ENCODE results near the gene FRS2. TPM values are rescaled to one million over a fixed set of nuclear protein-coding genes. Genes with fewer than 3 reads are reported as not detected.

The FRS2 gene
- total and polyA plus RNA-seq, 5 donors from 2014 or later: 6.9 to 31.8 (median 10.9) TPM

DNA sequence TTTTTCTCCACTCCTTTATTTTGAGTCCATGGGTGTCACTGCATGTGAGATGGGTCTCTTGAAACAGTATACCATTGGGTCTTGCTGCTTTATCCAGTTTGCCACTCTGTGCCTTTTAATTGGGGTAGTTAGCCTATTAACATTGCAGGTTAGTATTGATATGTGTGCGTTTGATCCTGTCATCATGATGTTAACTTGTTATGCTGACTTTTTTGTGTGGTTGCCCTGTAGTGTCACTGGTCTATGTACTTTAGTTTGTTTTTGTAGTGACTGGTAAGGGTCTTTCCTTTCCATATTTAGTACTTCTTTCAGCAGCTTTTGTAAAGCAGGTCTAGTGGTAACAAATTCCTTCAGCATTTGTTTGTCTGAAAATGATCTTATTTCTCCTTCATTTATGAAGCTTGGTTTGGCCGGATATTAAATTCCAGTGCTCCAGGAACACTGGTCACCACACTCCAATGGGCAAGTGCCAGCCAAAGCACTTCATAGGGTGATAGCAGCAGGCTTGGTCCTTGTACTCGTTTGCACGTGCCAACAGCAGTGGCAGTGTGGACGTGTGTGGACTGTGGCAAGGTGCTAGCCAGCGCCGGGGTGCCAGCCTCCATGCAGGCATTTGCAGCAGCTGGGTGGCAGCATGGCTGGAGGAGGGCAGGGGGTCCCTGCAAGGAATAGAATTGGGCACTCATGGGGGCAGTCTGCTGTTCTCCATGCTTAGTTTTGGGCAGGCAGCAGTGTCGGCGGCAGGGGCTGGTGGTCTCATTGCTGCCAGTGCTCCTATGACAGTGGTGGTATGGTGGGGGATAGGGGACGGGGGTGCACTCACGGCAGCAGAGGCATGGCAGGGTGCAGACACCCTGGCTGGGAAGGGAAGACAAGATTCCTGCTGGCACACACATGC lies 53.5 kb downstream of the FRS2 start:
- Mint-ChIP-seq H3K36me3 (peaks cover 27% of the 10 kb centered on the region), H3K4me3 (no peak overlapping the region), H3K27me3 (no peaks in the 10 kb centered on the region), H3K9me3 (peaks cover 2 to 24% (median 9%) of the 10 kb centered on the region in 7 donors), H3K4me1 (peaks cover 35 to 68% (median 44%) of the 10 kb centered on the region in 4 donors), H3K27ac (peak overlapping the region in 2 of 3 donors; percentile 23 to 54)
- H3K27ac ChIP-seq (ENCODE audit: insufficient read depth, low read length, poor library complexity, severe bottlenecking): no peak overlapping the region
- DNase-seq (no peak), ATAC-seq (ENCODE audit: low read depth in 2 of 2) (no peak)
- H3K4me1 ChIP-seq (ENCODE audit: control insufficient read depth, insufficient read depth, low read length, poor library complexity, severe bottlenecking): peaks cover 10% of the 10 kb centered on the region
- H3K4me3 ChIP-seq (ENCODE audit: low read depth, low read length): no peak overlapping the region
- H3K27me3 ChIP-seq (ENCODE audit: control insufficient read depth, insufficient read depth, low read length): no peaks in the 10 kb centered on the region
- no peaks in the 10 kb centered on the region for H3K36me3 ChIP-seq (ENCODE audit: control insufficient read depth, insufficient read depth, low read length)
- H3K9me3 ChIP-seq (ENCODE audit: control insufficient read depth in 2 of 2, low read length in 2 of 2): peaks cover 7 to 18% of the 10 kb centered on the region in 2 experiments

DNA sequence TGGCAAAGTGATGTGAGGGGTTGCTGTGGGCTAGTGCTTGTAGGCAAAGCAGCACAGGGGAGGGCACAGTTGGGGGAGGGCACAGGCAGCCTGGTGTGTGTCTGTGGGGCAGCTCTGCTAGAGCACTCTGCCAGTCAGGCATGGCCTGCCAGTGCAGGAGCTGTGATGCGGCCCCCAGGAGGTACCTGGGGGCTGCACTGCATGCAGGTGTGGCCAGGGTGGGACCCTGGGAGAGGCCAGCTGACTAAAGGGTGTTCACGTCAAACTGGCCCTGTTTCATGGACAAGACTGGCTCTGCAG lies 54.1 kb downstream of the FRS2 start:
- no peak overlapping the region for H3K4me3 Mint-ChIP-seq
- peaks cover 2 to 24% (median 9%) of the 10 kb centered on the region in 7 donors for H3K9me3 Mint-ChIP-seq
- H3K9me3 ChIP-seq (ENCODE audit: control insufficient read depth in 2 of 2, low read length in 2 of 2): peaks cover 7 to 18% of the 10 kb centered on the region in 2 experiments
- H3K4me3 ChIP-seq (ENCODE audit: low read depth, low read length): no peak overlapping the region
- peak overlapping the region in 1 of 3 donors; percentile 54 for H3K27ac Mint-ChIP-seq
- H3K27me3 ChIP-seq (ENCODE audit: control insufficient read depth, insufficient read depth, low read length): no peaks in the 10 kb centered on the region
- peaks cover 35 to 68% (median 45%) of the 10 kb centered on the region in 4 donors for H3K4me1 Mint-ChIP-seq
- DNase-seq (no peak), ATAC-seq (ENCODE audit: low read depth in 2 of 2) (no peak)
- no peaks in the 10 kb centered on the region for H3K27me3 Mint-ChIP-seq
- peaks cover 23% of the 10 kb centered on the region for H3K36me3 Mint-ChIP-seq
- H3K36me3 ChIP-seq (ENCODE audit: control insufficient read depth, insufficient read depth, low read length): no peaks in the 10 kb centered on the region
- no peak overlapping the region for H3K27ac ChIP-seq (ENCODE audit: insufficient read depth, low read length, poor library complexity, severe bottlenecking)
- H3K4me1 ChIP-seq (ENCODE audit: control insufficient read depth, insufficient read depth, low read length, poor library complexity, severe bottlenecking): peaks cover 10% of the 10 kb centered on the region

DNA sequence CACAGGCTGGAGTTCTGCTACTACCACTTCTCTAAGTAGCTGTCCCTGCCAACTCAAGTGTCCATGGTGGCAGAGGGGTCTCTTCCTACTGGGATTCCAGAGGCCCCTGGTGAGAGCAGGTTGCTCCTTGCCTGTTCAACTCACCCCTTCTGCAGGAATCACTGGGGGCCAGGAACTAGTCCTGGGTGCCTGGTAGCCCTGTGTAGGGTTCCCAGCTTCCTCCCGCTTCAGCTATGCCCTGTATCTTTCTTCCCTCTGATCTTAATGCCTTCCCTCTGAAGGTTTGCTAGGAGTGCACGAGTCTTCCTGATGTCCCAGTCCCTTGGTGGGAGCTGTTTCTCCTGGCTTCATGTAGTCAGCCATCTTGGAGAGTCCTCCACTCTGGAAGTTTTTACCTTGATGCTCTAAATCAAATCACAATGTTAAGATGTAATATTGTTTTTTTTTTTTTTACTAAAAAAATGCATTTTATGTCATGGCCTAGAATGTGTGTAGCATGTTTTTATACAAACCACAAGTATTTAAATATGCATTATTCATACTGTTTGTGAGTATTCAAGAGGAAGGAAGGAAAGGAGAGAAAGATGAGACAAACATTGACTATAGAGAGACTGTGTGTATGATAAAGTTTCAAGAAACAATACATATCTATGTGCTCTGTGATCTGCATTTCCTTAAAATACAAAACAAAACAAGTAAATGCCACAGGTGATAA lies 54.7 kb downstream of the FRS2 start:
- ATAC-seq (ENCODE audit: low read depth in 2 of 2): no peak
- Histone ChIP-seq H3K27me3 (ENCODE audit: control insufficient read depth, insufficient read depth, low read length) (no peaks in the 10 kb centered on the region), H3K27ac (ENCODE audit: insufficient read depth, low read length, poor library complexity, severe bottlenecking) (no peak overlapping the region), H3K4me1 (ENCODE audit: control insufficient read depth, insufficient read depth, low read length, poor library complexity, severe bottlenecking) (peaks cover 10% of the 10 kb centered on the region), H3K4me3 (ENCODE audit: low read depth, low read length) (no peak overlapping the region), H3K9me3 (ENCODE audit: control insufficient read depth in 2 of 2, low read length in 2 of 2) (peaks cover 7 to 18% of the 10 kb centered on the region in 2 experiments), H3K36me3 (ENCODE audit: control insufficient read depth, insufficient read depth, low read length) (no peaks in the 10 kb centered on the region)
- Mint-ChIP-seq H3K27ac (no peak overlapping the region), H3K27me3 (no peaks in the 10 kb centered on the region), H3K4me3 (no peak overlapping the region), H3K9me3 (peaks cover 2 to 24% (median 9%) of the 10 kb centered on the region in 7 donors), H3K4me1 (peaks cover 32 to 62% (median 40%) of the 10 kb centered on the region in 4 donors), H3K36me3 (peaks cover 17% of the 10 kb centered on the region)
- no peak for DNase-seq

DNA sequence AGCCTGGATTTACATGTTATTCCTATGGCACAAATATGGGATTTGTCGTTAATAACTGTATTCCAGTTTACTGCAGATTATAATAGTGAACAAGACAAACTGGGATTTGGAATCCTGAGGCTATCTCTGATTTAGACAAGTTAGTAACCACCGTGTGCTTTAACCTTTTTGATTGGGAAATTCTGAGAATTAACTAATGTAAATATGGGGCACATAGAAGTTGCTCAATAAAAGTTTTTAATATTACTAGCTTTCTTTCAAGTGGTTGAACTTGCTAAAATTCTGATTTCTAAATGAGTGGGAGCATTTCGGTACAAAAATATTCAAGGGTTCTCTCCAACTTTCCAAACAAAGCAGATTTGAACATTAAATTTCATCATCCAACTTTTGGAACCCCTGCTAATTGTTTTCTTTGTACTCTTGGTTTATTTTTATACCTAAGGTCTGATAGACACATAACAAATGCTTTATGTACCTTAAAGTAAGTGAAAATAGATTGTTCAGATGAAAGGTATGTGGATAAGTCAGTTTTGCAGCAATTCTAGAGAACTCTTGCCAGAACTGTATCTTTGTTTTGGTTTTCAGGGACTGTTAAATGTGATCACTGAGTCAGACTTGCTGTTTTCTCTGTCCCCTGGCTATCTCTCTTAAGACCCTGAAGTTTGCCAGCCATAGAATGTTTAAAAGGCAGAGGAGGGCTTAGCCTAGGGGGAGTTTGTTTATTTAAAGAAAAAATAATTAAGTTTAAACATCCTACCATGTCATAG lies 57.5 kb downstream of the FRS2 start:
- Histone ChIP-seq H3K9me3 (ENCODE audit: control insufficient read depth in 2 of 2, low read length in 2 of 2) (peaks cover under 1 to 10% of the 10 kb centered on the region in 2 experiments), H3K4me3 (ENCODE audit: low read depth, low read length) (no peak overlapping the region), H3K27ac (ENCODE audit: insufficient read depth, low read length, poor library complexity, severe bottlenecking) (no peak overlapping the region), H3K36me3 (ENCODE audit: control insufficient read depth, insufficient read depth, low read length) (peaks cover 5% of the 10 kb centered on the region), H3K27me3 (ENCODE audit: control insufficient read depth, insufficient read depth, low read length) (no peaks in the 10 kb centered on the region), H3K4me1 (ENCODE audit: control insufficient read depth, insufficient read depth, low read length, poor library complexity, severe bottlenecking) (peaks cover 10% of the 10 kb centered on the region)
- H3K36me3 Mint-ChIP-seq: peaks cover 7% of the 10 kb centered on the region
- H3K9me3 Mint-ChIP-seq: peaks cover 0 to 9% (median under 1%) of the 10 kb centered on the region in 7 donors
- H3K4me3 Mint-ChIP-seq: no peak overlapping the region
- peaks cover 17 to 54% (median 30%) of the 10 kb centered on the region in 4 donors for H3K4me1 Mint-ChIP-seq
- ATAC-seq (ENCODE audit: low read depth in 2 of 2) (no peak), DNase-seq (no peak)
- no peaks in the 10 kb centered on the region for H3K27me3 Mint-ChIP-seq
- no peak overlapping the region for H3K27ac Mint-ChIP-seq

DNA sequence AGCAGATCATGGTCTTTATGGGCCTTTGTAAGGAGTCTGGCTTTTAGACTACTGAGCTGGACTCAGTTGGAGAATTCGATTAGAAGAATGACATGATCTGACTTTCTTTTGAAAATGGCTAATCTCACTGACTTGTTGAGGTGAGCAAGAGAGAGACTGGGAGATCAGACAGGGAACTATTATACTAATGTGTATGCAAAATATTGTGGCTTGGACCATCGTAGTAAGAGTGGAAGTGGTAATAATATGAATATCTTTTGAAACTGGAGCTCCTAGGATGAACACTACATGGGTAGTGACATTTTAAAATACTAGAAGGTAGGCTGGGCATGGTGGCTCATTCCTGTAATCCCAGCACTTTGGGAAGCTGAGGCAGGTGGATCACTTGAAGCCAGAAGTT lies 58.8 kb downstream of the FRS2 start:
- DNase-seq: no peak
- Histone ChIP-seq H3K27ac (ENCODE audit: insufficient read depth, low read length, poor library complexity, severe bottlenecking) (no peak overlapping the region), H3K27me3 (ENCODE audit: control insufficient read depth, insufficient read depth, low read length) (no peaks in the 10 kb centered on the region), H3K4me3 (ENCODE audit: low read depth, low read length) (no peak overlapping the region), H3K36me3 (ENCODE audit: control insufficient read depth, insufficient read depth, low read length) (peaks cover 5% of the 10 kb centered on the region), H3K9me3 (ENCODE audit: control insufficient read depth in 2 of 2, low read length in 2 of 2) (no peaks in the 10 kb centered on the region), H3K4me1 (ENCODE audit: control insufficient read depth, insufficient read depth, low read length, poor library complexity, severe bottlenecking) (peaks cover 10% of the 10 kb centered on the region)
- no peak overlapping the region for H3K4me3 Mint-ChIP-seq
- peaks cover 9% of the 10 kb centered on the region for H3K36me3 Mint-ChIP-seq
- no peak for ATAC-seq (ENCODE audit: low read depth in 2 of 2)
- no peaks in the 10 kb centered on the region for H3K27me3 Mint-ChIP-seq
- H3K9me3 Mint-ChIP-seq: peaks cover 0 to 3% (median 0%) of the 10 kb centered on the region in 7 donors
- H3K4me1 Mint-ChIP-seq: peaks cover 17 to 52% (median 29%) of the 10 kb centered on the region in 4 donors
- peak overlapping the region in 2 of 3 donors; percentile 2 to 73 for H3K27ac Mint-ChIP-seq

DNA sequence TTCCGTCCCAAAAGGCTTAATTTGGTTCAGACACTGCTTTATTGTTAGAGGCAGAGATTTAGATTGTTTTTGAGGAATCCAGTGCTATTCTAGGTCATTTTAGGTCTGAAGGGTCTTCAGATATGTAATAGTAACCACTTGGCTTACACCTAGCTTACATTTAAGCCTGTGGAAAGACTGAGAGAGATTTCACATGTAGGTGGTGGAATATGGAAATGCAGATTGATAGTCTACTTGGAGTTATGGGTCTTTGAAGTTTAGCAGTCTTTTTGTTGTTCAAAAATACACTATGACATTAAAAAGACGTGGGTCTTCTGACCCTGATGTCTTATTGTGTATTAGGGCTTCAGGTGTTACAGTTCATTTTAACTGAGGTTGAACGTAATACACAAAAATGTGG lies 63.7 kb downstream of the FRS2 start:
- H3K4me1 Mint-ChIP-seq: peaks cover 13 to 30% (median 25%) of the 10 kb centered on the region in 4 donors
- peaks cover 10% of the 10 kb centered on the region for H3K36me3 ChIP-seq (ENCODE audit: control insufficient read depth, insufficient read depth, low read length)

DNA sequence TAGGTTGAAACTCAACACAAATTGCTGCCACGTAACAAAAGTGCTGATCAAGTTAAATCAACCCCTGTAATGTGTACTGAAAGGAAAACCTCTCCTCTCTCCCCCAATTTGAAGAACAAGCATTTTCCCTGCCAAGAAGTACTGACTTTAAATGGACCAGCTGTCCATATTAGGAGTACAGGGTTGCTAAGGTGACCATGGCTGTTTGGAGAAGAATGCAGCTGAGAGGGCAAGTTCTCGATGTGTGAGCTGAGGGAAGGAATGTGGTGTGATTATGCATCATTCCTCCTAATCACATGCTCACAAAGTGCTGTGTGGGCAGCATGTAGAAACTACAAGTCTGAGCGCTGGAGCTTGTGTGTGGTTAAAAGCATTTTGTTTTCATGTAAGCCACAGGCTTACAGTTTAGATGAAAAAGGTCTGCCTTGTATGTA lies 64.2 kb downstream of the FRS2 start:
- Mint-ChIP-seq H3K4me3 (no peak overlapping the region), H3K27ac (peak overlapping the region in 1 of 3 donors; percentile 82)

More for the DNA sequence above, 63.7 kb downstream of the FRS2 start:
- peaks cover 26% of the 10 kb centered on the region for H3K36me3 Mint-ChIP-seq
- no peaks in the 10 kb centered on the region for H3K27me3 Mint-ChIP-seq
- Histone ChIP-seq H3K27me3 (ENCODE audit: control insufficient read depth, insufficient read depth, low read length) (no peaks in the 10 kb centered on the region), H3K4me1 (ENCODE audit: control insufficient read depth, insufficient read depth, low read length, poor library complexity, severe bottlenecking) (no peaks in the 10 kb centered on the region), H3K4me3 (ENCODE audit: low read depth, low read length) (no peak overlapping the region), H3K9me3 (ENCODE audit: control insufficient read depth in 2 of 2, low read length in 2 of 2) (no peaks in the 10 kb centered on the region), H3K27ac (ENCODE audit: insufficient read depth, low read length, poor library complexity, severe bottlenecking) (no peak overlapping the region)
- ATAC-seq (ENCODE audit: low read depth in 2 of 2): no peak
- DNase-seq: no peak
- no peaks in the 10 kb centered on the region for H3K9me3 Mint-ChIP-seq
- no peak overlapping the region for H3K4me3 Mint-ChIP-seq
- peak overlapping the region in 1 of 3 donors; percentile 82 for H3K27ac Mint-ChIP-seq

More for the DNA sequence above, 64.2 kb downstream of the FRS2 start:
- Histone ChIP-seq H3K4me3 (ENCODE audit: low read depth, low read length) (no peak overlapping the region), H3K36me3 (ENCODE audit: control insufficient read depth, insufficient read depth, low read length) (peaks cover 10% of the 10 kb centered on the region), H3K27me3 (ENCODE audit: control insufficient read depth, insufficient read depth, low read length) (no peaks in the 10 kb centered on the region), H3K27ac (ENCODE audit: insufficient read depth, low read length, poor library complexity, severe bottlenecking) (no peak overlapping the region), H3K9me3 (ENCODE audit: control insufficient read depth in 2 of 2, low read length in 2 of 2) (no peaks in the 10 kb centered on the region), H3K4me1 (ENCODE audit: control insufficient read depth, insufficient read depth, low read length, poor library complexity, severe bottlenecking) (no peaks in the 10 kb centered on the region)
- Mint-ChIP-seq H3K36me3 (peaks cover 26% of the 10 kb centered on the region), H3K27me3 (no peaks in the 10 kb centered on the region), H3K9me3 (no peaks in the 10 kb centered on the region), H3K4me1 (peaks cover 11 to 30% (median 23%) of the 10 kb centered on the region in 4 donors)
- DNase-seq: peak in 1 of 3 donors; percentile 16
- no peak for ATAC-seq (ENCODE audit: low read depth in 2 of 2)

Measured in CD4-positive, CD25-positive, alpha-beta regulatory T cell (primary cell).